GM18520 (cell line): ENCODE measurements around the gene RNU5D-1.

Experiments used
- ATAC-seq: cut with Tn5 transposase; IDR thresholded peaks from one replicate; pipeline ENCODE4 v1.9.1; 2021; ENCODE audit not compliant: unreplicated experiment

RNU5D-1 gene

GRCh38 chr1:44733784-44734183, 2.8 kb upstream of the RNU5D-1 start:
- ATAC-seq, result no peak

DNA sequence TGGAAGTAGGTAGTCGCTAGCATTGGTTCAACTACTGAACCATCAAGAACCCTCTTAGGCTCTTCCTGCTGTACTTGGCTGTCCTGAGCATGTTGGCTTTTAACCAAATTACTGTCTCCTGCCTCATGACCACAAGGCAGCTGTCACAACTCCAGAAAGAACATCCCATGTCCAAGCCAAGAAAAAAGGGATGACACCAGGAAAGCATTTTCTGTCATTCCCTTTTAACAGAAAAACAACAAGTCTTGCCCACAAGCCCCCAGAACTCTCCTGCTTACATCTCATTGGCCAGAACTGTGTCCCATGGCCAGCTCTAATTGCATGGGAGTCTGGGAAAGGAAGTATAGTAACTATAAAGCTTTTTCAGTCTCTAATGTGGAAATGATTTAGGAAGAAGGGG, 2.4 kb upstream of the RNU5D-1 start:
- ATAC-seq, result no peak

- ATAC-seq, result no peak
These were observed 5.8 kb downstream of the RNU5D-1 start for GRCh38 chr1:44724955-44725698.

- ATAC-seq, result no peak
These were observed 6.5 kb downstream of the RNU5D-1 start for GRCh38 chr1:44724296-44724954.

DNA sequence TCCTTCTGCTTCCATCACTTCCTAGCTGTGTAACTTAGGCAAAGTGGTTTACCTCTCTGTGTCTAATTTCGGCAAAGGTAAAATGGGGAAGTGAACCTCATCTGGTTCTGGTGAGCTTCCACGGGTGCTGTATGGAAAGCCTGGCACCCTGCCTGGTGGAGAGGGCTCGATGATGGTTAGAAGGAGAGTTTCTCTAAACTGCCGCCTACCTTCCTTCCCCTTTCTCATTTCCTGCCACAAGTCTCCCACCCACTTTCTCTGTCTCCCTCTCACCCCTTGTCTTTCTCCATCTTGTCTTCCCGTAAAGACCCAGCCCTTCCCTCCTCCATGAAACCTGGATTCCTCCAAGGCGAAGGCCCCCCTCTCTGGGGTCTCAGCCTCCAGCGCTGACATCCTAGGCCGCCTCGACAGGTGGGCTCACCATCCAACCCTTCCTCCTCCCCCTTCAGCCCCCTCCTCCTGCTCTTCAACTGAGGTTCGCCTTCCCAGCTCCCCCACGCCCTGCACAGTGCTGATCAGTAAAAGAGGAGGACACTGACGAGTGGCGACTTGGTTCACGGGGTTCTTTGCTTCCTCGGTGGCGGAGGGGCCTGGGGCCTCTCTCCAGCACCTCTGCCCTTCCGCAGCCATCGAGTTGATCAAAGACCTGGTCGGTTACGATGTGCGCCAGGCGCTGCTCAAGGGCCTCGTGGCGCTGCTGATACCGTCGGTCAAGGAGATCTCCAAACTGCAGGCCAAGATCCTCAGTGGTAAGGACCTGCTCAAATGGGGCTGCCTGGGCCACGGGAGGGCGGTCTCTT, 7.3 kb downstream of the RNU5D-1 start:
- ATAC-seq, result no peak

GRCh38 chr1:44723064-44723463, 7.9 kb downstream of the RNU5D-1 start:
- ATAC-seq, result no peak

DNA sequence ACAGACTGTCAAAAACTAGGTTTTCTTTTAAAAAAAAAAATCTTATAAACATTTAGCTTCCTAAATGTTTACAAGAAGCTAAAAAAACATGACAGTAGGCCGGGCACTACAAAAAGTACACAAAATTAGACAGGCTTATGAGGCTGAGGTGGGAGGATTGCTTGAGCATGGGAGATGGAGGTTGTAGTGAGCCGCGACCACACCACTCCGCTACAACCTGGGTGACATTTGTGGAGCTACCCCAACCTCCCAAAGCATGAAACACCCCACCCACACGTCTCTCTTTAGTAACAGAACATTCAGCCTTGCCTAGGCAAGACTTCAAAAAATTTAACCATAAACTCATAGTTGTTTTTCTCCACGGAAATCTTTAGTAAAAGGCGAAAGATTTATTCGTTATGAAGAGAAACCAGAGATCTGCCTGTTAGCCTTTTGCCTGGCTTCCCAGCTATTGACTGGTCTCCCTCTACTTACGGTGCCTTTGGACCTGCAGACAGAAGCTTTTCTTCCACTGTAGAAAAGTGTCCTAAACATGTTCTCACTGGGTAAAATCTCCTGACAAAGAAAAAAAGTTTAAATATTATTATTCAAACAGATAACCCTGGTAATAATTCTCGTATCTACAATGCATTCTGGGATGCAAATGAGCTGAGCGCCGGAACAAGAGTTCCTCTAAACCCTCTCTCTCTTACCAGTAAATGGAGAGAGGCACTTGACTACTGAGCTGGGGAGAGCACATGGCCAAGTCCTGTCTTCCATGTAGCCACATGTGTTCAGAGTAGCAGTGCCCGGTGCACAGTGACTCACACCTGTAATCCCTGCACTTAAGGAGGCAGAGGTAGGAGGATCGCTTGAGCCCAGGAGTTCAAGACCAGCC, 9.2 kb downstream of the RNU5D-1 start:
- ATAC-seq, result peak; percentile 60

GRCh38 chr1:44720281-44720680, 10.7 kb downstream of the RNU5D-1 start:
- ATAC-seq, result no peak

DNA sequence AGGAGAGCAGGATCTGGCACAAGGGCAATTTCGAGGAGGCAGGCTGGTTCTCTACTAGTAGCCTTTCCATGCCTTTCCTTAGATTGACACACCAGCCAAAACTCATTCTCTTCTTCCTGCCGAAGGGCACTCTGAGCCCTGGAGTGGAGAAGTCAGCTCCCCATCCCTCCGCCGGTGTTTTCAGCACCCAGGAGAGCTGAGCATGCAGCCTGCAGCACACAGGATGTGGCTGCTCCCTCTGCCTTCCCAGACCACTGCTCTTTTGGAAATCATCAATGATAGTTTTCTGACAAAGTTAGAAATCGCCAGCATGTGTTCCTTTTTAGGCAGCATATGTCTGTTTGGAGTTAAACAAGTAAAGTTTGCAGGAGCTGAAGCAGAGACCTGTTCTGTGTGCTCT, 11.7 kb downstream of the RNU5D-1 start:
- ATAC-seq, result no peak

- no peak for ATAC-seq
These were observed 12.9 kb downstream of the RNU5D-1 start for GRCh38 chr1:44718091-44718490.

- ATAC-seq, result no peak
These were observed 13.3 kb downstream of the RNU5D-1 start for GRCh38 chr1:44717653-44718052.

DNA sequence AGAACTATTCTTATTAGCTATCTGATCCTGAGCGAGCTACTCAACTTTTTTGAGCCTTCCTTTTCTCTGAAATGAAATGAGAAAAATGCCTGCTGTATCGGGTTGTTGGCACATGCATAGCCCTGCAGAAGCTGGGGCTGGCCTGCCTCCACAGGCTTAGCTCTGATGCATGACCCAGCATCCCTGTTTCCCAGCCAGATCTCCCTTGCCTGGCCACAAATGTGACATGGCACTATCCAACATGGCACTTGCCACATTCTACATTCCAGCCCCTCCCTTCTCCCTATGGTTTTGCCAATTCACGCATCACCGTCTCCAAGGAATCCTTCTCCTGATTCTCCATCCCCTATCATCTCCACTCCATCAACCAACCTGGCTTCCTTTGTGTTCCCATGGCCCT, 13.8 kb downstream of the RNU5D-1 start:
- no peak for ATAC-seq

DNA sequence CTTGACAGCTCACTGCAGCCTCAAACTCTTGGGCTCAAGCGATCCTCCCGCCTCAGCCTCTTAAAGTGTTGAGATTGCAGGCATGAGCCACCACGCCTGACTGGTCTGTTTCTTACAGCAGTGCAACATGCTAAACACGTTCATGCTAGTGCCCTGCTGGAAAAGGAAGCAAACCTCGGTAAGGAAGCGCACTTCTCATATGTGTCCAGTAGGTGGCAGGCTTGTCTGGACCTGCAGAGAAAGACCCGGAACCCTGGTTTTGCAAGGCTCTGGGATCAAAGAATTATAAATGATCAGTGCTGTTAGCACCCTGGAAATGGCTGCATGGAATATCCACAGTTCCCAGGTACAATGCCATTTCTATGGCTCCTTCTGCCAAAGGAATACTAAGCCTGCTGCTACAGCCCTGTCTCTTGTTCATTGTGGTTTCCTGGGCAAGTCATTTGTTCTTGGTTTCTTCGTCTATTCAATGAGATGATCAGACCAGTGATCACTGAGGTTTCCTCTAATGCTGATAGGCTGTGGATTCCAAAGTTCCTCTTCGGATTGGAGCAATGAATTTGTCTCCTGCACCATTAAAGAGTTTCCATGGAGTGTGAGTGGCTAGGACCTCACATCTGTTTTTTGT, 15.9 kb downstream of the RNU5D-1 start:
- no peak for ATAC-seq

DNA sequence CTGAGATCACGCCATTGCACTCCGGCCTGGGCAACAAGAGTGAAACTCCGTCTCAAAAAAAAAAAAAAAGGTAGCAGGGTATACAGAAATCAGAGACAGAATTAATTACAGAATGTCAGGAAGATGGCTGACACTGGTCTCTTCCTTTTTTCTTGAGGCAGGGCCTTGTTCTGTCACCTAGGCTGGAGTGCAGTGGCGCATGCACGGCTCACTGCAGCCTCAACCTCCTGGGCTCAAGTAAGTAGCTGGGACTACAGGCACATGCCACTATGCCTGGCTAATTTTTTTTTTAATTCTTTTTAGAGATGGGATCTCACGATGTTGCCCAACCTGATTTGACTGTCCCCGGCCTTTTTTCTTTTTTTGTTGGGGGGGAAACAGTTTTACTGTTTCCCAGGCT, 16.4 kb downstream of the RNU5D-1 start:
- ATAC-seq, result no peak

- ATAC-seq, result no peak
These were observed 17.6 kb downstream of the RNU5D-1 start for GRCh38 chr1:44713321-44713781.

DNA sequence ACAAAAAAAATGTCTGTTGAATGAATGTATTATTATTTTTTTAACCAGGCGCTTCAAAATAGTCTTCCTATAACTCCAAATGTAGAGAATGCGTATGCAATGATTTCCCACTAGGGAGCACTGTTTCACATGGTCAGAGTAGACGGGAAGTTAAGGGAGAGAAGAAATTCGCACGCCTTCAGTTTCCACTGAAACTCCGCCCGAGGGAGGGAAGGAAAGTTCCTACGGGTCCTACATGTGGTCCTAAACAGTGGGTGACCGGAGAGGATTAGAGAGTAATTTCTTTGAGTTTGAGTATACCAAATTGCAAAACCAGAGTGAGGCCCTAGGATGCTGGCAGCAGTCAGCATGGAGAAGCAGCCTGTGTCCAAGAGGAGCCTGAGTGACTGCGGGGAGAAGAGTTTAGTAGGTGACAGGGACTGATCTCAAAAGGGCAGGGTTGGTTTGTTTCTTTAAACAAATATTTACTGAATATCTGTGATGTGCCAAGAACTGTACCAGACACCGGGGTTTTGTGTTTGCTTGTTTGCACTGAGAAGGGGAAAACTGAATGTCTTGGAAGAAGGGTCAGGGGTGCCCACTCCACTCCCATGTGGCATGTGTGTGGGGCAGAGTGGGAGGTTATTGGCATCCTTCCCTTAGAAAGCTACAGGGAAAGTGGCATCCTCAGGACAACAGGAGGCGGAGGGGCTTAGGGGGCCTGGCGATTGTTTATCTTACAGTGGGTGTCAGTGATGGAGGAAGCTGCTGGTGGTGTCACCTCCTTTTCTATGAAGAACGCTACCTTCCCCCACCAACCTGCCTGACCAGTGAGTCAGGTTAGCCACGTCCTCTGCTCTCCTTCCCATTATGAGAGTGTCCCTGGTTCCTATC, 22.8 kb downstream of the RNU5D-1 start:
- ATAC-seq, result no peak

- no peak for ATAC-seq
These were observed 23.7 kb downstream of the RNU5D-1 start for GRCh38 chr1:44707112-44707881.

DNA sequence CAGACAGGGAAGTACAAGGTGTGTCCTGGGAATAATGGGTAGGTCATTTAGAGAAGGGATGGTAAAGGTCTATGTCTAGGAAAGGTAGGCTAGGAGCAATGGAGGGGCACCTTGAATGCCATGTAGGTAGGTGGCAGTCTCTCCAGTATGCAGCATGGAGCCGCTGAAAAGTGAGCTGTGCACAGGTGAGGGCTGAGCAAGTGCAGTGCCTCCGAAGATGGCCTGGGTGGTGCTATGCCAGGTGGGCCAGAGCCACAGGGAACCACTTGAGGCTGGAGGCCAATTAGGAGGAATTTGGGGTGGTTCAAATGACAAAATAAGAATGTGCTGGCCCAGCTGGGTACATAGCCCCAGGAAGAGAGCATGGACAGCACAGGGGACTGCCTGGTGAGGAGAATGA, 25.0 kb downstream of the RNU5D-1 start:
- no peak for ATAC-seq

DNA sequence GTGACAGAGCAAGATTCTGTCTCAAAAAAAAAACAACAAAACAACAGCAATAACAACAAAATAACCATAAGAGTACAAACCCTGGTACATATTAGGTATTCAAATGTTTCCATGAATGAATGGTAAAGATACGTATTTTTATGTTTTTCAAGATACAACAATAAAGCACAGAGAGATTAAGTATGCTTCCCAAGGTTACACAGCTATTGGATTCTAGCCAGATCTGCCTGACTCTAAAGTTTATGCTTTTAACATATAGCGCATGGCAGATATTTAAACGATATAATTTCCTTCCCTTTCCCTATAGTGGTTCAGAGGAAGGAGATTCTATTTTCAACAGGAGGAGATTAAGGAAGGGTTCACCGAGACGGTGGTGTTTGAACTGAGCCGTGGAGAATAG, 25.5 kb downstream of the RNU5D-1 start:
- no peak for ATAC-seq
